SU-DHL-6 (cell line): ENCODE data around the gene EIF2B2.

ENCODE experiments used
- H2AFZ ChIP-seq: fragments of 200-600 bp; sonication (generic); 2 replicates; pipeline ENCODE4 v1.6.1; 2014; ENCODE audit warnings: low read depth, mild to moderate bottlenecking, moderate library complexity, mixed read lengths, antibody characterized with exemption, low read length; ENCODE audit not compliant: severe bottlenecking
- H3F3A ChIP-seq: fragments of 200-600 bp; shearing (Covaris generic); 2 replicates; pipeline ENCODE4 v1.6.0; 2016; ENCODE audit warnings: antibody characterized with exemption, mild to moderate bottlenecking; ENCODE audit not compliant: insufficient read depth
- H3K27ac ChIP-seq: fragments of 200-600 bp; sonication (generic); 2 replicates; pipeline ENCODE4 v1.5.1; 2016; ENCODE audit warnings: low read depth, mild to moderate bottlenecking, low read length, moderate library complexity, mixed read lengths
- H3K27me3 ChIP-seq: fragments of 200-600 bp; sonication (generic), shearing (Covaris generic); 2 replicates; pipeline ENCODE4 v1.6.0; 2014; ENCODE audit warnings: mild to moderate bottlenecking, low read length
- H3K36me3 ChIP-seq: fragments of 200-600 bp; sonication (generic); 2 replicates; pipeline ENCODE4 v1.6.1; 2014; ENCODE audit warnings: mild to moderate bottlenecking, low read length, mixed read lengths
- H3K4me2 ChIP-seq: fragments of 300-600, 200-600 bp; shearing (Covaris generic), sonication (generic); 2 replicates; pipeline ENCODE4 v1.6.0; 2014; ENCODE audit warnings: low read length, low read depth, mild to moderate bottlenecking; ENCODE audit not compliant: poor library complexity, severe bottlenecking
- H3K4me3 ChIP-seq: fragments of 200-600 bp; sonication (generic); 2 replicates; pipeline ENCODE4 v1.5.1; 2014; ENCODE audit warnings: antibody characterized with exemption, low read length, mild to moderate bottlenecking, mixed read lengths; ENCODE audit not compliant: insufficient read depth, poor library complexity, severe bottlenecking
- H3K79me2 ChIP-seq: fragments of 200-600 bp; sonication (generic); 2 replicates; pipeline ENCODE4 v1.6.1; 2014; ENCODE audit warnings: mild to moderate bottlenecking, low read length, moderate library complexity; ENCODE audit not compliant: insufficient read depth
- H3K9ac ChIP-seq: fragments of 200-600 bp; sonication (generic); 2 replicates; pipeline ENCODE4 v1.7.0; 2014; ENCODE audit warnings: mild to moderate bottlenecking, low read length
- H3K9me2 ChIP-seq: fragments of 200-600 bp; sonication (generic); replicated peaks from 2 replicates; pipeline ENCODE4 v1.6.1; 2014; ENCODE audit warnings: low read length; ENCODE audit not compliant: insufficient read depth
- H3K9me3 ChIP-seq: fragments of 200-600 bp; sonication (generic); 2 replicates; pipeline ENCODE4 v1.6.1; 2014; ENCODE audit warnings: low read length, mixed read lengths; ENCODE audit not compliant: insufficient read depth
- H4K20me1 ChIP-seq: fragments of 200-600 bp; sonication (generic); 2 replicates; pipeline ENCODE4 v1.6.1; 2014; ENCODE audit warnings: low read depth, mild to moderate bottlenecking, antibody characterized with exemption, low read length, moderate library complexity, mixed read lengths
- CTCF ChIP-seq: fragments of 200-600 bp; sonication (generic); IDR thresholded peaks from one replicate; pipeline ENCODE4 v1.5.1; 2017; ENCODE audit warnings: antibody characterized with exemption, mild to moderate bottlenecking, low read length, moderate library complexity; ENCODE audit not compliant: insufficient read depth, poor library complexity, severe bottlenecking
- EZH2phosphoT487 ChIP-seq: fragments of 200-600 bp; sonication (generic), shearing (Covaris generic); conservative IDR thresholded peaks from 2 replicates; pipeline ENCODE4 v1.6.1; 2018; ENCODE audit warnings: mild to moderate bottlenecking, antibody characterized with exemption, low read length, moderate library complexity, mixed read lengths

EIF2B2 gene

GRCh38 chr14:75044322-75044721, 41.6 kb downstream of the EIF2B2 start:
- TF ChIP-seq EZH2phosphoT487 = no peak
- no peak for TF ChIP-seq CTCF
- H3K9me3 ChIP-seq = no peaks in the 10 kb centered on the region
- H3K9ac ChIP-seq = no peak overlapping the region
- no peaks in the 10 kb centered on the region for H3K9me2 ChIP-seq
- no peak overlapping the region for H3K27ac ChIP-seq
- peaks cover 16% of the 10 kb centered on the region; the same call in 1 of the 2 replicates for H3K79me2 ChIP-seq
- H2AFZ ChIP-seq = no peak overlapping the region
- no peak overlapping the region for H3K4me3 ChIP-seq
- no peaks in the 10 kb centered on the region; the same call in 1 of the 2 replicates for H3K36me3 ChIP-seq
- H4K20me1 ChIP-seq = no peaks in the 10 kb centered on the region
- no peaks in the 10 kb centered on the region for H3K27me3 ChIP-seq
- H3F3A ChIP-seq = 0 out of 2 replicates have a peak, but pooled peaks cover 8% of the 10 kb centered on the region
- H3K4me2 ChIP-seq = no peak overlapping the region

DNA sequence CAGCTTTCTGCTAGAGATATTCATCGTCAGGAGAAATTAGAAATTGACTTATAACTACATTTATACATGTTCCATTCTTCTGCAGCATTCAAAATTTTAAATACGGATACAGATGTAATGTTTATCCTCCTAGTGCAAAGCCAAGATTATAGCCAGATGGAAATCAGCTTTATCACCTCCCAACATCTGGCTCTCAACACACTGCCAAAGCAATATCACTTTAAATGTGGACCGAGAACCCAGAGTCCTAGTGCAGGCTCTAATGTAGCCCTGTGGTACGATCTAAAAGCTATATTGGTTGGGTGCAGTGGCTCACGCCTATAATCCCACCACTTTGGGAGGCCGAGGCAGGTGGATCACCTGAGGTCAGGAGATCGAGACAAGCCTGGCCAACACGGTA, 42.0 kb downstream of the EIF2B2 start:
- Histone ChIP-seq H3F3A (0 out of 2 replicates have a peak, but pooled peaks cover 8% of the 10 kb centered on the region), H3K27ac (no peak overlapping the region), H3K79me2 (peaks cover 16% of the 10 kb centered on the region; the same call in 1 of the 2 replicates), H3K4me2 (no peak overlapping the region), H3K9ac (no peak overlapping the region), H3K36me3 (no peaks in the 10 kb centered on the region; the same call in 1 of the 2 replicates), H3K9me2 (no peaks in the 10 kb centered on the region), H3K27me3 (no peaks in the 10 kb centered on the region), H3K4me3 (no peak overlapping the region), H4K20me1 (no peaks in the 10 kb centered on the region), H3K9me3 (no peaks in the 10 kb centered on the region), H2AFZ (no peak overlapping the region)
- TF ChIP-seq EZH2phosphoT487 (no peak), CTCF (no peak)

DNA sequence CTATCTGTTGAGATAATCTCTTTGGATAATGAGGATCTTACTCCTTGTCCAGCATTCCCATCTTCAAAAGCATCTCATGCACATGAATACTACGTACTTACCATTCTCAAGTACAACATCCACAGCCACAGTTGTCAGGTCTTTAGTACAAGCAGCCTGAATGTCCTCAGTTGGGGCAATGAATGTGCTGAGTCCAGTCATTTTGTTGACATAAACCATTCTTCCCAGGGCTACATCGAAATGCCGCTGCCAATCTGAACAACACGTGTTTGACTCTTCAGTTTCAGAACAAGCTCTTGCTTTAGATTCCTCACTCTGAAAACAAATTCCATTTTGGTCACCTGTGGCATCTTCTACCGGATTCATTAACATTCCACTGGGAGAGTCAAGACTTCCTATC, 43.6 kb downstream of the EIF2B2 start:
- no peak overlapping the region for H3K4me3 ChIP-seq
- 0 out of 2 replicates have a peak, but pooled peaks cover 8% of the 10 kb centered on the region for H3F3A ChIP-seq
- H3K27me3 ChIP-seq = no peaks in the 10 kb centered on the region
- TF ChIP-seq EZH2phosphoT487 = no peak
- TF ChIP-seq CTCF = no peak
- H2AFZ ChIP-seq = no peak overlapping the region
- H3K79me2 ChIP-seq = peaks cover 26% of the 10 kb centered on the region; the same call in 1 of the 2 replicates
- no peaks in the 10 kb centered on the region for H3K9me3 ChIP-seq
- H3K36me3 ChIP-seq = no peaks in the 10 kb centered on the region; the same call in 1 of the 2 replicates
- no peak overlapping the region for H3K9ac ChIP-seq
- H3K4me2 ChIP-seq = no peak overlapping the region
- H3K9me2 ChIP-seq = no peaks in the 10 kb centered on the region
- no peak overlapping the region for H3K27ac ChIP-seq
- no peaks in the 10 kb centered on the region for H4K20me1 ChIP-seq
